Right lobe of liver (tissue), 4 donors: ENCODE results near the gene TEAD2.

ENCODE experiments used
- POLR2A ChIP-seq: fragments of 450-650 bp; IDR thresholded peaks from one replicate; pipeline ENCODE4 v1.6.1; 2017; ENCODE audit warnings: antibody characterized with exemption, mild to moderate bottlenecking
- TF ChIP-seq, protein P1 (sequence below), 4 donors: fragments of 200-600 bp in 3 of 4; fragments of 450-650 bp in 1 of 4; IDR thresholded peaks; one replicate each; pipeline versions ENCODE4 v1.5.1 to v1.8.0; 2016 to 2022; ENCODE audit warnings: antibody characterized with exemption in 4 of 4, mild to moderate bottlenecking in 2 of 4
- donor health status: DM: no; HTN: no; CAD: no.
- donor health status: DM: no; HTN: no; CAD: no.
- donor health status: DM: no; HTN: yes; CAD: no.

DNA sequence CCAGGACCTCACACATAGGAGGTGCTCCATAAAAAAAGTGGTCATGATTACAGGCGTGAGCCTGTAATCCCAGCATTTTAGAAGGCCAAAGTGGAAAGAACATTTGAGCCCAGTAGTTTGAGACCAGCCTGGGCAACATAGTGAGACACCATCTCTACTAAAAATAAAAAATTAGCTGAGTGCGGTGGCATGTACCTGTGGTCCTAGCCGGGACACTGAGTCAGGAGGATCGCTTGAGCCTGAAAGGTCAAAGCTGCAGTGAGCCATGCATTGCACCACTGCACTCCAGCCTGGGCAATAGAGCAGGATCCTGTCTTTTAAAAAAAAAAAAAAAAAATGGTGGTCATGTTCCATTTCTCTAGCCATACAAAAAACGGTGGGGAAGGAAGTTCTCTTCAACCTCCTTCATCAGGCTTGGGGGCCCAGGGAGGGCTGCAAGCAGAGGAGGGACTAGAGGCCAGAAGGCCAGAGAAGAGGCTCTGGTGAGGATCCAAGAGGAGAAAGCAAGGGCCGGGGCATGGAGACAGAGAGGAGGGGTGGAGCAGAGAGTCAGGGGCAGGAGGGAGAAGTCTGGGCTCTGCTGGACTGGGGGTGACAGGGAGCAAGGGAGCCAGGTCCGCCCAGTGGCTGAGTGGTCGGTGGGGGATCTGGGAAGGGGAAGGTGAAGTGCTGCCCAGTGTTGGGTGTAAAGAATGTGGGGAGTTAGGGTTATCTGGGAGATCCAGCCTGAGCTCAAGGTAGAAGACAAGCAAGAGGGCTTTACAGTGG lies 34.7 kb upstream of the TEAD2 start:
- TF ChIP-seq, protein P1, sequence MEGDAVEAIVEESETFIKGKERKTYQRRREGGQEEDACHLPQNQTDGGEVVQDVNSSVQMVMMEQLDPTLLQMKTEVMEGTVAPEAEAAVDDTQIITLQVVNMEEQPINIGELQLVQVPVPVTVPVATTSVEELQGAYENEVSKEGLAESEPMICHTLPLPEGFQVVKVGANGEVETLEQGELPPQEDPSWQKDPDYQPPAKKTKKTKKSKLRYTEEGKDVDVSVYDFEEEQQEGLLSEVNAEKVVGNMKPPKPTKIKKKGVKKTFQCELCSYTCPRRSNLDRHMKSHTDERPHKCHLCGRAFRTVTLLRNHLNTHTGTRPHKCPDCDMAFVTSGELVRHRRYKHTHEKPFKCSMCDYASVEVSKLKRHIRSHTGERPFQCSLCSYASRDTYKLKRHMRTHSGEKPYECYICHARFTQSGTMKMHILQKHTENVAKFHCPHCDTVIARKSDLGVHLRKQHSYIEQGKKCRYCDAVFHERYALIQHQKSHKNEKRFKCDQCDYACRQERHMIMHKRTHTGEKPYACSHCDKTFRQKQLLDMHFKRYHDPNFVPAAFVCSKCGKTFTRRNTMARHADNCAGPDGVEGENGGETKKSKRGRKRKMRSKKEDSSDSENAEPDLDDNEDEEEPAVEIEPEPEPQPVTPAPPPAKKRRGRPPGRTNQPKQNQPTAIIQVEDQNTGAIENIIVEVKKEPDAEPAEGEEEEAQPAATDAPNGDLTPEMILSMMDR (IDR thresholded peaks at IDR 0.05): no peak
- no peak for TF ChIP-seq POLR2A
